Activated CD4-positive, alpha-beta T cell treated with anti-CD3 and anti-CD28 coated beads, Interleukin-2, amount 10 ng/mL, durations not matched to agents 7 days and 5 days (primary cell): Measurements from ENCODE around the gene TDRD9. TPM values are rescaled to one million over a fixed set of nuclear protein-coding genes. Genes with fewer than 3 reads are reported as not detected.
"Not testable (repeated sequence)": the region's sequence is repeated elsewhere in the genome, so short reads cannot be mapped to it uniquely, and the experiment has no call there.

Experiments used
- CTCF ChIA-PET: fragments of 350-600 bp; sonication (Branson Sonifier 250); formaldehyde crosslinking; loops from one replicate; lab custom pipeline; 2021; ENCODE audit warnings: antibody characterized with exemption; lab: Charles Lee
- POLR2A ChIA-PET: fragments of 350-600 bp; sonication (Branson Sonifier 250); formaldehyde crosslinking; loops from one replicate; lab custom pipeline; 2021; ENCODE audit warnings: antibody characterized with exemption; lab: Charles Lee
- DNase-seq: peaks from one replicate; pipeline ENCODE4 v3.0.0-alpha.2; 2020
- H3K27ac Mint-ChIP-seq: one replicate; pipeline ENCODE4 v1.8.0; 2021; ENCODE audit warnings: mild to moderate bottlenecking, moderate library complexity, mixed read lengths
- H3K27me3 Mint-ChIP-seq: one replicate; pipeline ENCODE4 v1.8.0; 2021; ENCODE audit warnings: mixed read lengths
- H3K36me3 Mint-ChIP-seq: one replicate; pipeline ENCODE4 v1.8.0; 2021; ENCODE audit warnings: low read depth, mixed read lengths
- H3K4me1 Mint-ChIP-seq: one replicate; pipeline ENCODE4 v1.8.0; 2021; ENCODE audit warnings: mixed read lengths
- H3K4me3 Mint-ChIP-seq: one replicate; pipeline ENCODE4 v1.8.0; 2021; ENCODE audit warnings: mild to moderate bottlenecking, moderate library complexity, mixed read lengths
- H3K9me3 Mint-ChIP-seq: one replicate; pipeline ENCODE4 v1.8.0; 2021; ENCODE audit warnings: mixed read lengths
- total RNA-seq, 2 experiments: library from RNA; stranded (reverse); gene quantifications; one replicate each; pipeline ENCODE4 v1.2.3, GENCODE V29; 2021

The TDRD9 gene
- total RNA-seq, 2 experiments from 2014 or later = 0.60 to 0.62 TPM

GRCh38 chr14:103941973-103942736, 13.9 kb downstream of the TDRD9 start, which contains the start of gene RD3L:
Gene RD3L, minus strand, starts transcription at chr14:103942529. Its CDS starts 834 bp downstream, at chr14:103941695.
- ChIA-PET POLR2A (no interaction called here), CTCF (interaction anchor here (1.2 kb wide), 2 partner anchors 10 to 21 kb away, joined by 4 to 7 read pairs; a partner anchor contains a TSS)
- DNase-seq = no peak
- H3K36me3 Mint-ChIP-seq = no peaks in the 10 kb centered on the region
- H3K27ac Mint-ChIP-seq = no peak within 1 kb of the TSS
- no peaks in the 10 kb centered on the region for H3K9me3 Mint-ChIP-seq
- H3K4me1 Mint-ChIP-seq = no peaks in the 10 kb centered on the region
- peaks cover 36% of the 10 kb centered on the region for H3K27me3 Mint-ChIP-seq
- H3K4me3 Mint-ChIP-seq = no peak within 1 kb of the TSS

- ChIA-PET CTCF (no interaction called here), POLR2A (no interaction called here)
- no peak overlapping the region for H3K4me3 Mint-ChIP-seq
- H3K4me1 Mint-ChIP-seq = no peaks in the 10 kb centered on the region
- DNase-seq = no peak
- H3K27me3 Mint-ChIP-seq = peaks cover 37% of the 10 kb centered on the region
- H3K9me3 Mint-ChIP-seq = no peaks in the 10 kb centered on the region
- H3K27ac Mint-ChIP-seq = no peak overlapping the region
- no peaks in the 10 kb centered on the region for H3K36me3 Mint-ChIP-seq
Observed at GRCh38 chr14:103943673-103944072, 15.4 kb downstream of the TDRD9 start.

- H3K4me1 Mint-ChIP-seq = no peaks in the 10 kb centered on the region
- POLR2A ChIA-PET = no interaction called here
- CTCF ChIA-PET = interaction anchor here (0.6 kb wide), 1 partner anchor 130 kb away, joined by 3 read pairs; no protein-coding TSS in a partner anchor
- DNase-seq = no peak
- peaks cover 29% of the 10 kb centered on the region for H3K27me3 Mint-ChIP-seq
- no peak overlapping the region for H3K27ac Mint-ChIP-seq
- H3K4me3 Mint-ChIP-seq = no peak overlapping the region
- H3K36me3 Mint-ChIP-seq = no peaks in the 10 kb centered on the region
- no peaks in the 10 kb centered on the region for H3K9me3 Mint-ChIP-seq
Observed at GRCh38 chr14:103946975-103947374, 18.7 kb downstream of the TDRD9 start.

GRCh38 chr14:103948442-103948841, 20.2 kb downstream of the TDRD9 start:
- no peaks in the 10 kb centered on the region for H3K9me3 Mint-ChIP-seq
- H3K4me3 Mint-ChIP-seq = no peak overlapping the region
- H3K4me1 Mint-ChIP-seq = no peaks in the 10 kb centered on the region
- DNase-seq = no peak
- CTCF ChIA-PET = interaction anchor here (0.6 kb wide), 1 partner anchor 1167 kb away, joined by 3 read pairs; no protein-coding TSS in a partner anchor
- H3K36me3 Mint-ChIP-seq = no peaks in the 10 kb centered on the region
- H3K27me3 Mint-ChIP-seq = peaks cover 22% of the 10 kb centered on the region
- POLR2A ChIA-PET = no interaction called here
- H3K27ac Mint-ChIP-seq = no peak overlapping the region

GRCh38 chr14:103949131-103949790, 21.0 kb downstream of the TDRD9 start:
- H3K4me1 Mint-ChIP-seq = no peaks in the 10 kb centered on the region
- H3K27me3 Mint-ChIP-seq = peaks cover 24% of the 10 kb centered on the region
- H3K4me3 Mint-ChIP-seq = no peak overlapping the region
- POLR2A ChIA-PET = no interaction called here
- no peak for DNase-seq
- CTCF ChIA-PET = no interaction called here
- no peaks in the 10 kb centered on the region for H3K36me3 Mint-ChIP-seq
- H3K9me3 Mint-ChIP-seq = no peaks in the 10 kb centered on the region
- no peak overlapping the region for H3K27ac Mint-ChIP-seq

- H3K9me3 Mint-ChIP-seq = no peaks in the 10 kb centered on the region
- ChIA-PET POLR2A (no interaction called here), CTCF (no interaction called here)
- H3K27ac Mint-ChIP-seq = no peak overlapping the region
- peaks cover 4% of the 10 kb centered on the region for H3K27me3 Mint-ChIP-seq
- no peak for DNase-seq
- no peak overlapping the region for H3K4me3 Mint-ChIP-seq
- no peaks in the 10 kb centered on the region for H3K36me3 Mint-ChIP-seq
- H3K4me1 Mint-ChIP-seq = no peaks in the 10 kb centered on the region
Observed at GRCh38 chr14:103960457-103961055, 32.3 kb downstream of the TDRD9 start.

GRCh38 chr14:103961928-103962578, 33.8 kb downstream of the TDRD9 start:
- CTCF ChIA-PET = interaction anchor here (0.5 kb wide), 1 partner anchor 43 kb away, joined by 3 read pairs; no protein-coding TSS in a partner anchor
- POLR2A ChIA-PET = no interaction called here
- no peaks in the 10 kb centered on the region for H3K4me1 Mint-ChIP-seq
- no peaks in the 10 kb centered on the region for H3K9me3 Mint-ChIP-seq
- no peaks in the 10 kb centered on the region for H3K36me3 Mint-ChIP-seq
- no peak overlapping the region for H3K4me3 Mint-ChIP-seq
- no peak overlapping the region for H3K27ac Mint-ChIP-seq
- DNase-seq = no peak
- H3K27me3 Mint-ChIP-seq = peaks cover 8% of the 10 kb centered on the region

GRCh38 chr14:103966631-103967030, 38.4 kb downstream of the TDRD9 start:
- Mint-ChIP-seq H3K36me3 (no peaks in the 10 kb centered on the region), H3K27ac (no peak overlapping the region), H3K9me3 (no peaks in the 10 kb centered on the region), H3K27me3 (peaks cover 6% of the 10 kb centered on the region), H3K4me1 (no peaks in the 10 kb centered on the region), H3K4me3 (no peak overlapping the region)
- DNase-seq = no peak
- ChIA-PET POLR2A (no interaction called here), CTCF (no interaction called here)

- no peak for DNase-seq
- Mint-ChIP-seq H3K4me1 (no peaks in the 10 kb centered on the region), H3K4me3 (no peak overlapping the region), H3K27me3 (peaks cover 6% of the 10 kb centered on the region), H3K36me3 (no peaks in the 10 kb centered on the region), H3K9me3 (no peaks in the 10 kb centered on the region), H3K27ac (no peak overlapping the region)
- CTCF ChIA-PET = no interaction called here
- POLR2A ChIA-PET = no interaction called here
Observed at GRCh38 chr14:103969961-103970360, 41.7 kb downstream of the TDRD9 start.

- CTCF ChIA-PET = no interaction called here
- POLR2A ChIA-PET = no interaction called here
- Mint-ChIP-seq H3K4me3 (no peak overlapping the region), H3K27ac (no peak overlapping the region), H3K9me3 (no peaks in the 10 kb centered on the region), H3K27me3 (peaks cover 7% of the 10 kb centered on the region), H3K36me3 (no peaks in the 10 kb centered on the region), H3K4me1 (no peaks in the 10 kb centered on the region)
- DNase-seq = no peak
Observed at GRCh38 chr14:103973354-103973753, 45.1 kb downstream of the TDRD9 start.

- ChIA-PET POLR2A (no interaction called here), CTCF (no interaction called here)
- H3K4me3 Mint-ChIP-seq = no peak overlapping the region
- H3K4me1 Mint-ChIP-seq = no peaks in the 10 kb centered on the region
- H3K36me3 Mint-ChIP-seq = no peaks in the 10 kb centered on the region
- H3K27ac Mint-ChIP-seq = no peak overlapping the region
- DNase-seq = no peak
- peaks cover 10% of the 10 kb centered on the region for H3K27me3 Mint-ChIP-seq
- H3K9me3 Mint-ChIP-seq = no peaks in the 10 kb centered on the region
Observed at GRCh38 chr14:103974575-103974974, 46.3 kb downstream of the TDRD9 start.

- peaks cover 18% of the 10 kb centered on the region for H3K27me3 Mint-ChIP-seq
- H3K9me3 Mint-ChIP-seq, H3K4me1 Mint-ChIP-seq, POLR2A ChIA-PET, H3K36me3 Mint-ChIP-seq, DNase-seq, H3K27ac Mint-ChIP-seq, H3K4me3 Mint-ChIP-seq: not testable (repeated sequence)
- CTCF ChIA-PET = interaction anchor here (1.2 kb wide), 1 partner anchor 80 kb away, joined by 4 read pairs; no protein-coding TSS in a partner anchor
Observed at GRCh38 chr14:103980623-103981238, 52.5 kb downstream of the TDRD9 start.
